Loucy (cell line): Measurements from ENCODE around the gene CASZ1.

ENCODE experiments used
- H2AFZ ChIP-seq: fragments of 200-600 bp; sonication (generic); 2 replicates; pipeline ENCODE4 v1.6.0; 2016; ENCODE audit warnings: antibody characterized with exemption, mild to moderate bottlenecking, low read length, moderate library complexity
- H3F3A ChIP-seq: fragments of 200-600 bp; 2 replicates; pipeline ENCODE4 v1.6.0; 2016; ENCODE audit warnings: antibody characterized with exemption, low read depth, mild to moderate bottlenecking
- H3K27me3 ChIP-seq: fragments of 200-600 bp; sonication (generic); 2 replicates; pipeline ENCODE4 v1.6.1; 2014; ENCODE audit warnings: low read length, mild to moderate bottlenecking; ENCODE audit not compliant: insufficient read depth, poor library complexity, severe bottlenecking
- H3K36me3 ChIP-seq: fragments of 200-600 bp; sonication (generic); 2 replicates; pipeline ENCODE4 v1.6.1; 2016; ENCODE audit warnings: low read length; ENCODE audit not compliant: insufficient read depth
- H3K4me1 ChIP-seq: fragments of 200-600 bp; sonication (generic); 2 replicates; pipeline ENCODE4 v1.5.1; 2014; ENCODE audit warnings: low read length, mild to moderate bottlenecking; ENCODE audit not compliant: insufficient read depth, poor library complexity, severe bottlenecking
- H3K4me2 ChIP-seq: fragments of 200-600 bp; sonication (generic); 2 replicates; pipeline ENCODE4 v1.6.0; 2014; ENCODE audit warnings: antibody characterized with exemption, low read length, low read depth, mild to moderate bottlenecking; ENCODE audit not compliant: poor library complexity, severe bottlenecking
- H3K4me3 ChIP-seq: fragments of 200-600 bp; sonication (generic); 2 replicates; pipeline ENCODE4 v1.5.1; 2014; ENCODE audit warnings: low read length, mild to moderate bottlenecking, mixed read lengths; ENCODE audit not compliant: poor library complexity, severe bottlenecking
- H3K79me2 ChIP-seq: fragments of 200-600 bp; sonication (generic); 2 replicates; pipeline ENCODE4 v1.6.1; 2014; ENCODE audit warnings: low read length; ENCODE audit not compliant: insufficient read depth
- H3K9ac ChIP-seq: fragments of 200-600 bp; sonication (generic); 2 replicates; pipeline ENCODE4 v1.6.0; 2014; ENCODE audit warnings: mild to moderate bottlenecking, low read depth, low read length, moderate library complexity; ENCODE audit not compliant: poor library complexity, severe bottlenecking
- H3K9me2 ChIP-seq: fragments of 200-600 bp; sonication (generic); replicated peaks from 2 replicates; pipeline ENCODE4 v1.6.1; 2016; ENCODE audit warnings: low read depth, low read length, mixed read lengths
- H3K9me3 ChIP-seq: fragments of 200-600 bp; sonication (generic); 2 replicates; pipeline ENCODE4 v1.6.1; 2014; ENCODE audit warnings: mild to moderate bottlenecking, antibody characterized with exemption, low read length, low read depth; ENCODE audit not compliant: insufficient read depth
- H4K20me1 ChIP-seq: fragments of 200-600 bp; sonication (generic); 2 replicates; pipeline ENCODE4 v1.6.0; 2014; ENCODE audit warnings: antibody characterized with exemption, low read length, mild to moderate bottlenecking; ENCODE audit not compliant: insufficient read depth, poor library complexity, severe bottlenecking
- CTCF ChIP-seq: fragments of 200-600 bp; sonication (generic); conservative IDR thresholded peaks from 2 replicates; pipeline ENCODE4 v1.5.1; 2014; ENCODE audit warnings: mild to moderate bottlenecking, antibody characterized with exemption, low read length
- EZH2phosphoT487 ChIP-seq: fragments of 200-600 bp; IDR thresholded peaks from 2 replicates; pipeline ENCODE4 v1.6.1; 2018; ENCODE audit warnings: antibody characterized with exemption, mild to moderate bottlenecking, moderate library complexity, borderline replicate concordance

The CASZ1 gene

GRCh38 chr1:10704368-10704882 is 92.0 kb downstream of the CASZ1 start:
- Histone ChIP-seq H3F3A (no peaks in the 10 kb centered on the region), H3K79me2 (no peaks in the 10 kb centered on the region), H3K9me2 (no peaks in the 10 kb centered on the region), H3K36me3 (no peaks in the 10 kb centered on the region), H3K9me3 (no peaks in the 10 kb centered on the region), H3K4me1 (no peaks in the 10 kb centered on the region), H3K27me3 (no peaks in the 10 kb centered on the region), H4K20me1 (no peaks in the 10 kb centered on the region), H3K4me3 (no peak overlapping the region), H2AFZ (no peak overlapping the region), H3K9ac (no peak overlapping the region), H3K4me2 (no peak overlapping the region)
- TF ChIP-seq EZH2phosphoT487, result no peak
- TF ChIP-seq CTCF, result no peak

DNA sequence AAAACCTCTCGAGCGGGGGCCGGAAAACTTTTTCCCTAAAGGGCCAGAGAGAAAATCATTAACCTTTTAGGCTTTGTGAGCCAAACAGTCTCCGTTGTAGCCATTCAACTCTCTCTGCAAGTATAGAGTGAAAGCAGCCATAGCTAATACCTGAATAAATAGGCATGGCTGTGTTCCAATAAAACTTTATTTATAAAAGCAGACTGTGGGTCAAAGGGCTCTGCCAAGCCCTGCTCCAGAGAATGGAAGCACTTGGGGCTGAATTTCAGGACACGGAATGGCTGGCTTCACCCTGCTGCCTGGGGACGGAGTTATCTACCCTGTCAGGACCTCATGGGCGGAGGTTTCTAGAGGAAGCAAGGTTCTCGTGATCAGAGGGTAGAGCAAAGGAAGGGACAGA is 92.7 kb downstream of the CASZ1 start:
- Histone ChIP-seq H3K9me3 (no peaks in the 10 kb centered on the region), H4K20me1 (no peaks in the 10 kb centered on the region), H3K36me3 (no peaks in the 10 kb centered on the region), H3F3A (no peaks in the 10 kb centered on the region), H3K27me3 (no peaks in the 10 kb centered on the region), H3K79me2 (no peaks in the 10 kb centered on the region), H3K4me3 (no peak overlapping the region), H3K4me1 (no peaks in the 10 kb centered on the region), H3K4me2 (no peak overlapping the region), H3K9ac (no peak overlapping the region), H2AFZ (no peak overlapping the region), H3K9me2 (no peaks in the 10 kb centered on the region)
- TF ChIP-seq CTCF (no peak), EZH2phosphoT487 (no peak)

GRCh38 chr1:10701145-10701544 is 95.3 kb downstream of the CASZ1 start:
- H3K4me2 ChIP-seq, result no peak overlapping the region
- no peaks in the 10 kb centered on the region for H3K27me3 ChIP-seq
- H3K9me2 ChIP-seq, result no peaks in the 10 kb centered on the region
- no peaks in the 10 kb centered on the region for H3F3A ChIP-seq
- H3K9ac ChIP-seq, result no peak overlapping the region
- H3K9me3 ChIP-seq, result no peaks in the 10 kb centered on the region
- H2AFZ ChIP-seq, result no peak overlapping the region
- H3K36me3 ChIP-seq, result no peaks in the 10 kb centered on the region
- no peaks in the 10 kb centered on the region for H3K4me1 ChIP-seq
- H3K4me3 ChIP-seq, result no peak overlapping the region
- no peaks in the 10 kb centered on the region for H4K20me1 ChIP-seq
- TF ChIP-seq EZH2phosphoT487, result no peak
- TF ChIP-seq CTCF, result no peak
- H3K79me2 ChIP-seq, result no peaks in the 10 kb centered on the region
